C4-2B (cell line): ENCODE results near the gene ARSA.

ENCODE experiments used
- CTCF ChIP-seq: fragments of 450-650 bp; conservative IDR thresholded peaks from 2 replicates; pipeline ENCODE4 v1.5.1; 2017; ENCODE audit warnings: mild to moderate bottlenecking
- ZFX ChIP-seq: fragments of 450-650 bp; IDR thresholded peaks from 2 replicates; pipeline ENCODE4 v1.6.1; 2017

- no peak for TF ChIP-seq CTCF
- no peak for TF ChIP-seq ZFX
Measured at GRCh38 chr22:50575426-50575941, 52.5 kb downstream of the ARSA start.
